Transverse colon (tissue), 4 donors: ENCODE data around the gene GABRP. TPM values are rescaled to one million over a fixed set of nuclear protein-coding genes. Genes with fewer than 3 reads are reported as not detected.

Experiments used
- DNase-seq: peaks from one replicate; pipeline ENCODE4 v3.0.0-alpha.2; 2019
- H3K27ac ChIP-seq, 4 donors: fragments of 200-600 bp; sonication (generic); 2 replicates each; pipeline ENCODE4 v1.5.1; 2016 to 2018; ENCODE audit warnings: inconsistent platforms in 4 of 4
- H3K27me3 ChIP-seq: fragments of 200-600 bp; sonication (generic); 2 replicates; pipeline ENCODE4 v1.5.1; 2017; ENCODE audit warnings: inconsistent platforms
- H3K36me3 ChIP-seq, 4 donors: fragments of 200-600 bp; sonication (generic); 2 replicates each; pipeline ENCODE4 v1.5.1; 2017 to 2019; ENCODE audit warnings: inconsistent platforms in 4 of 4
- H3K4me1 ChIP-seq, 4 donors: fragments of 200-600 bp; sonication (generic); 2 replicates each; pipeline ENCODE4 v1.5.1; 2017 to 2020; ENCODE audit warnings: inconsistent platforms in 4 of 4
- H3K4me3 ChIP-seq, 4 donors: fragments of 200-600 bp; sonication (generic); 1 replicate in 1 of 4; 2 replicates in 3 of 4; pipeline versions ENCODE4 v1.5.1 to v1.6.1; 2017 to 2019; ENCODE audit warnings: inconsistent platforms in 4 of 4
- H3K9me3 ChIP-seq, 2 donors: fragments of 200-600 bp; sonication (generic); 2 replicates each; pipeline ENCODE4 v1.5.1; 2017 to 2019; ENCODE audit warnings: inconsistent platforms in 2 of 2
- EP300 ChIP-seq: sonication (generic); formaldehyde crosslinking; IDR thresholded peaks from one replicate; pipeline ENCODE4 v1.6.1; 2017; ENCODE audit warnings: antibody characterized with exemption, low read depth
- POLR2A ChIP-seq: fragments of 450-650 bp; IDR thresholded peaks from one replicate; pipeline ENCODE4 v1.6.1; 2016; ENCODE audit warnings: antibody characterized with exemption, mild to moderate bottlenecking, moderate library complexity
- POLR2AphosphoS5 ChIP-seq, 3 donors: sonication (generic); formaldehyde crosslinking; IDR thresholded peaks; one replicate each; pipeline ENCODE4 v1.6.1; 2016; ENCODE audit warnings: antibody characterized with exemption in 3 of 3
- WGBS, 2 donors: methylation state at CpG; one replicate each; pipeline ENCODE4 v1.1.5; 2018; ENCODE audit warnings: low coverage in 1 of 2; 5-methylcytosine and 5-hydroxymethylcytosine counted together
- in situ Hi-C, 4 donors: fragments of 200-750 bp; cut with MboI; loops; one replicate each; pipeline versions ENCODE4 v1.15.0 to v1.15.1; 2017; ENCODE audit warnings: low sequenced_read_pairs in 3 of 4, low pct_ligation_motif_present in 1 of 4, low pct_unique_long_range_greater_than_20kb in 1 of 4
- intact Hi-C: fragments of 100-400 bp; cut with DNase I; formaldehyde crosslinking; loops from one replicate; pipeline ENCODE4 v1.15.1; 2023; ENCODE audit warnings: low total_unique reads
- total RNA-seq, 4 donors: library from RNA; depleted of rRNA; stranded (reverse); fragments of >200 nt; gene quantifications; one replicate each; pipeline ENCODE4 v1.1.0, GENCODE V29; 2016
- TF ChIP-seq, protein P1 (sequence below), 5 experiments: fragments of 200-600 bp in 3 of 5; fragments of 450-650 bp in 2 of 5; sonication (generic) in 3 of 5; IDR thresholded peaks; 1 replicate in 2 of 5; 2 replicates in 3 of 5; pipeline ENCODE4 v1.5.1; 2016 to 2017; ENCODE audit warnings: antibody characterized with exemption in 5 of 5, inconsistent platforms in 3 of 5, mild to moderate bottlenecking in 2 of 5, moderate library complexity in 1 of 5

GABRP gene, protein sequence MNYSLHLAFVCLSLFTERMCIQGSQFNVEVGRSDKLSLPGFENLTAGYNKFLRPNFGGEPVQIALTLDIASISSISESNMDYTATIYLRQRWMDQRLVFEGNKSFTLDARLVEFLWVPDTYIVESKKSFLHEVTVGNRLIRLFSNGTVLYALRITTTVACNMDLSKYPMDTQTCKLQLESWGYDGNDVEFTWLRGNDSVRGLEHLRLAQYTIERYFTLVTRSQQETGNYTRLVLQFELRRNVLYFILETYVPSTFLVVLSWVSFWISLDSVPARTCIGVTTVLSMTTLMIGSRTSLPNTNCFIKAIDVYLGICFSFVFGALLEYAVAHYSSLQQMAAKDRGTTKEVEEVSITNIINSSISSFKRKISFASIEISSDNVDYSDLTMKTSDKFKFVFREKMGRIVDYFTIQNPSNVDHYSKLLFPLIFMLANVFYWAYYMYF
- total RNA-seq, result under 1 TPM in 1 of 4 donors, not detected in 3; 0.32 TPM

DNA sequence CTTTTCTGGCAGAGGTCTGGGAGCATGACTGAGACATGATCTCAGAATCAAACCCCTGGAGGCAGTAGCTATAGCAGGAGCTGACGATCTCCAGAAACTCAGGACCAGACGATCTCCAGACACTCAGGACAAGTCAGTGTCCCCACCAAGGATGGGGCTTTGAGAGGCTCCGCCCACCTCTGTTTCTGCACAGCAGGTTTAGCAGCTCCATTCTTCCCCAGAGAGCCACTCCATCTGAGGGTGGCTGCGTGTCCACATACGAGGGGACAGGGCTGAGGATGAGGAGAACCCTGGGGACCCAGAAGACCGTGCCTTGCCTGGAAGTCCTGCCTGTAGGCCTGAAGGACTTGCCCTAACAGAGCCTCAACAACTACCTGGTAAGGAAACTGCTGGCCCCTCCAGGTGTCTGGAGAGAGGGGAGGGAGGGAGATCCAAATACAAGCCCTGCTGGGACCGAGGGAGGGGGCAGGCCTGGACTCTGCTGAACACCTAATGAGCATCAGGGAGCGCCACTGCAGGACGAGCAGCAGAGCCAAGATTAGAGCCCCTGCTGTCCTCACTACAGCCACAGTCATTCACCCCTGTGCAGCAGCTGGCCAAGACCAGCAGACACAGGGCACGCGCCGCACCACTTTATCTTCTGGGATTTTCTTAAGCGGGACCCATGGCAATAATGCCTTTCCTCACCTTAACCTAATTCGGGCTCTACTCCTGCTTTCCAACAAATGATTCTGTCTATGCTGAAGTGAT lies at the start of gene GABRP:
Gene GABRP, plus strand, starts transcription at position 228 of the 750 bp plus-strand sequence. CDS start 4,891 bp downstream, outside the sequence.
- no peak for DNase-seq
- Histone ChIP-seq H3K4me1 (peaks cover 0 to 6% (median 0%) of the 10 kb centered on the region in 4 donors), H3K27me3 (no peaks in the 10 kb centered on the region), H3K4me3 (no peak within 1 kb of the TSS), H3K27ac (no peak within 1 kb of the TSS), H3K36me3 (no peaks in the 10 kb centered on the region), H3K9me3 (no peaks in the 10 kb centered on the region)
- WGBS, 2 donors, result 88 to 96% methylated on average over 4 to 13 of the region's 14 CpGs
- TF ChIP-seq POLR2A, result no peak
- no peak for TF ChIP-seq EP300
- TF ChIP-seq, protein P1, sequence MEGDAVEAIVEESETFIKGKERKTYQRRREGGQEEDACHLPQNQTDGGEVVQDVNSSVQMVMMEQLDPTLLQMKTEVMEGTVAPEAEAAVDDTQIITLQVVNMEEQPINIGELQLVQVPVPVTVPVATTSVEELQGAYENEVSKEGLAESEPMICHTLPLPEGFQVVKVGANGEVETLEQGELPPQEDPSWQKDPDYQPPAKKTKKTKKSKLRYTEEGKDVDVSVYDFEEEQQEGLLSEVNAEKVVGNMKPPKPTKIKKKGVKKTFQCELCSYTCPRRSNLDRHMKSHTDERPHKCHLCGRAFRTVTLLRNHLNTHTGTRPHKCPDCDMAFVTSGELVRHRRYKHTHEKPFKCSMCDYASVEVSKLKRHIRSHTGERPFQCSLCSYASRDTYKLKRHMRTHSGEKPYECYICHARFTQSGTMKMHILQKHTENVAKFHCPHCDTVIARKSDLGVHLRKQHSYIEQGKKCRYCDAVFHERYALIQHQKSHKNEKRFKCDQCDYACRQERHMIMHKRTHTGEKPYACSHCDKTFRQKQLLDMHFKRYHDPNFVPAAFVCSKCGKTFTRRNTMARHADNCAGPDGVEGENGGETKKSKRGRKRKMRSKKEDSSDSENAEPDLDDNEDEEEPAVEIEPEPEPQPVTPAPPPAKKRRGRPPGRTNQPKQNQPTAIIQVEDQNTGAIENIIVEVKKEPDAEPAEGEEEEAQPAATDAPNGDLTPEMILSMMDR (IDR thresholded peaks at IDR 0.05), result no peak
- TF ChIP-seq POLR2AphosphoS5 (IDR thresholded peaks at IDR 0.05), result no peak
- intact Hi-C loops (no loop called here), in situ Hi-C loops (no loop called here)

DNA sequence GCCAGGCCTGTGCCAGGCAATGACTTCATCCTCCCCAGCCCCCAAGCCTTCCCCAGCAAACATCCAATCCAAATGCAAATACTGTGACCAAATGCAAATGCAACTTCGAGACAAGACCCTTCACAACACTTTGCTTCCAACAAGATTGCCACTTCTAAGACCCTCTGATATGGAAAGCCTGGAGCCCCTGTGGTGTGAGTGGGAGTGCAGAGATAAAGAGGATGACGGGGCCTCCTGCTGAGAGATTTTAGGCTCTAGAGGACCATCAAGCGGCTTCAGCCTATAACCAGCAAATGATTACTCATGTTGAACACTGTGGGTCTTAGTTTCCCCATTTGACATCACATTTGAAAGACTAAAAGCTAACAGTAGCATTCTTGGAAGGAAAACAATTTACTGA lies 46.6 kb upstream of the GABRP start:
- no peaks in the 10 kb centered on the region for H3K27me3 ChIP-seq
- no peak for TF ChIP-seq EP300
- no peak for TF ChIP-seq POLR2AphosphoS5 (IDR thresholded peaks at IDR 0.05)
- TF ChIP-seq POLR2A, result no peak
- TF ChIP-seq, protein P1 (IDR thresholded peaks at IDR 0.05), result no peak
- intact Hi-C loops, result no loop called here
- no peaks in the 10 kb centered on the region for H3K4me1 ChIP-seq
- DNase-seq, result no peak
- WGBS, 2 donors, result 65 to 73% methylated on average over 2 to 3 of the region's 3 CpGs
- no peaks in the 10 kb centered on the region for H3K9me3 ChIP-seq
- H3K27ac ChIP-seq, result no peak overlapping the region
- H3K36me3 ChIP-seq, result no peaks in the 10 kb centered on the region
- H3K4me3 ChIP-seq, result no peak overlapping the region
- in situ Hi-C loops, result loop anchor here in 3 of 4 donors (25.0 kb wide), 1 partner anchor 600 kb away; no protein-coding TSS in a partner anchor

DNA sequence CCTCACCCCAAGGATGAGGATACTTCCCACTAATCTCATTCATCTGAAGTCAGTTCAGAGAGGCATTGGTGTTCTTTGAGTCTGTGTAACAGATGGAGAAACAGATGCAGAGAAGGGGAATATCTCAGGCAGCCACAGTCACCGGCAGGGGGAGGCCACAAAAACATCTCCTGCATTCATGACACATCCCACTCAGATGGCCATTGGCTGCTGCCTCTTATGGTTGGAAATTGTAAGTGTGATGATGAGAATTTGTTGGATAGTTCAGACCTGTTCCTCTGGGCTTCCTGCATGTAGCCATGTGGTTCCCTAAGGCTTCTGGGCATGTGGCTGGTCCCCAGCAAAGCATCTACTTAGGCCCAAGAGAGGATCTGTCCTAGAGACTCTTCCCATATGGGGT lies 45.9 kb upstream of the GABRP start:
- H3K36me3 ChIP-seq, result no peaks in the 10 kb centered on the region
- no peaks in the 10 kb centered on the region for H3K4me1 ChIP-seq
- WGBS, 2 donors, result 78 to 92% methylated on average over 1 of the region's 1 CpG
- in situ Hi-C loops, result loop anchor here in 3 of 4 donors (25.0 kb wide), 1 partner anchor 600 kb away; no protein-coding TSS in a partner anchor
- H3K27me3 ChIP-seq, result no peaks in the 10 kb centered on the region
- no peak for DNase-seq
- intact Hi-C loops, result no loop called here
- no peak for TF ChIP-seq EP300
- no peaks in the 10 kb centered on the region for H3K9me3 ChIP-seq
- no peak overlapping the region for H3K27ac ChIP-seq
- H3K4me3 ChIP-seq, result no peak overlapping the region

DNA sequence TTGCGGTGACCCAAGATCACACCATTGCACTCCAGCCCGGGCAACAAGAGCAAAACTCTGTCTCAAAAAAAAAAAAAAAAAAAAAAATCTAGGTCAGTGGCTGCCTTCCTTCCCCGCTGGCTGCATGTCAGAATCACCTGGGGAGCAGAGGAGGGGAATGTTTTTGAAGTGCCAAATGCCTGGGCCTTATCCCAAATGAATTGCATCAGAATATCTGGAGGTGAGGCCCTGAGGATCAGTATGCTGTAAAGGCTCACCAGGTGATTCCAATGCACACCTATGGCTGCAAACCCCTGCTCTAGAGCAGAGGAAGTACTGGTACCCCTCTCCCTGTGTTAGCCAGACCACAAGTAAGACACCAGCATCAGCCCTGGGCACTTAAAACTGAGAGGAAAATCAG lies 44.7 kb upstream of the GABRP start:
- Histone ChIP-seq H3K36me3 (no peaks in the 10 kb centered on the region), H3K9me3 (no peaks in the 10 kb centered on the region), H3K27me3 (peaks cover 2% of the 10 kb centered on the region), H3K4me3 (no peak overlapping the region), H3K4me1 (no peaks in the 10 kb centered on the region), H3K27ac (no peak overlapping the region)
- 50 to 69% methylated on average over 2 to 3 of the region's 3 CpGs for WGBS, 2 donors
- TF ChIP-seq POLR2AphosphoS5 (IDR thresholded peaks at IDR 0.05) (no peak), EP300 (no peak), POLR2A (no peak)
- TF ChIP-seq, protein P1 (IDR thresholded peaks at IDR 0.05), result no peak
- DNase-seq, result no peak
- intact Hi-C loops (no loop called here), in situ Hi-C loops (loop anchor here in 3 of 4 donors (25.0 kb wide), 1 partner anchor 598 kb away; no protein-coding TSS in a partner anchor)
